Inferior parietal cortex (tissue), 1 donor: ENCODE results near the gene EFHD1.
"Not testable (repeated sequence)": the region's sequence is repeated elsewhere in the genome, so short reads cannot be mapped to it uniquely, and the experiment has no call there.

Experiments
- DNase-seq: peaks from one replicate; pipeline ENCODE4 v3.0.0-alpha.2; 2016; ENCODE audit errors: extremely low spot score

EFHD1 gene

GRCh38 chr2:232615339-232615738, 18.1 kb upstream of the EFHD1 start:
- DNase-seq: no peak

DNA sequence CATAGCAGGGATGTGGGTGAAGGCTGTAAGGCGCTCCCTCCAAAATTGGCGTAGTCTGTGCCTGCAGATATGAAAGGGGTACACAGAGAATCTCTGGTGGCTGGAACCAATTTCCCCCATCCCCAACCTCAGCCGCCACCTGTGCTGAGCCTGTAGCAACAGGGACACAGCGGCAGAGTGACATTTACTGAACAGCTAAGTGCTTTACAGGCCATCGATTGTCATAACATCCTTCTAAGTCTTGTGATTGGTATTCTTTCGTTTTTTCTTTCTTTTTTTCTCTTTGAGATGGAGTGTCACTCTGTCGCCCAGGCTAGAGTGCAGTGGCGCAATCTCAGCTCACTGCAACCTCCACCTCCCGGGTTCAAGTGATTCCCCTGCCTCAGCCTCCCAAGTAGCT, 12.2 kb upstream of the EFHD1 start:
- DNase-seq: no peak

DNA sequence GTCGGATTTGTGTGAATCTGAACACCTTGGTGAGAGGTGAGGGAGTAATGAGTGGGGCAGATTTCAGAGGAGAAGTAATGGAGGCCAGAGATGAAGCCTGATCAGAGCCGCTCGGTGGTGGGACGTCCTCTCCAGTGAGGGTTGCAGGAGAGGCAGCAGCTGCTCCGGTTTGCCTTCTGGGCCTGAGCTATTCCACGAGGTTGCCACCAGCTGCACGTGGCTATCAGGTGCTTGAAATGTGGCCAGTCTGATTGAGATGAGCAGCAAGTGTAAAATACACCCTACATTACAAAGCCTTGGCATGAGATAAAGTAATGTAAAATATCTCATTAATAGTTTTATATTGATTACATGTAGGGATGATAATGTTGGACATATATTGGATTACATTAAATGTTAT, 10.8 kb upstream of the EFHD1 start:
- DNase-seq: no peak

DNA sequence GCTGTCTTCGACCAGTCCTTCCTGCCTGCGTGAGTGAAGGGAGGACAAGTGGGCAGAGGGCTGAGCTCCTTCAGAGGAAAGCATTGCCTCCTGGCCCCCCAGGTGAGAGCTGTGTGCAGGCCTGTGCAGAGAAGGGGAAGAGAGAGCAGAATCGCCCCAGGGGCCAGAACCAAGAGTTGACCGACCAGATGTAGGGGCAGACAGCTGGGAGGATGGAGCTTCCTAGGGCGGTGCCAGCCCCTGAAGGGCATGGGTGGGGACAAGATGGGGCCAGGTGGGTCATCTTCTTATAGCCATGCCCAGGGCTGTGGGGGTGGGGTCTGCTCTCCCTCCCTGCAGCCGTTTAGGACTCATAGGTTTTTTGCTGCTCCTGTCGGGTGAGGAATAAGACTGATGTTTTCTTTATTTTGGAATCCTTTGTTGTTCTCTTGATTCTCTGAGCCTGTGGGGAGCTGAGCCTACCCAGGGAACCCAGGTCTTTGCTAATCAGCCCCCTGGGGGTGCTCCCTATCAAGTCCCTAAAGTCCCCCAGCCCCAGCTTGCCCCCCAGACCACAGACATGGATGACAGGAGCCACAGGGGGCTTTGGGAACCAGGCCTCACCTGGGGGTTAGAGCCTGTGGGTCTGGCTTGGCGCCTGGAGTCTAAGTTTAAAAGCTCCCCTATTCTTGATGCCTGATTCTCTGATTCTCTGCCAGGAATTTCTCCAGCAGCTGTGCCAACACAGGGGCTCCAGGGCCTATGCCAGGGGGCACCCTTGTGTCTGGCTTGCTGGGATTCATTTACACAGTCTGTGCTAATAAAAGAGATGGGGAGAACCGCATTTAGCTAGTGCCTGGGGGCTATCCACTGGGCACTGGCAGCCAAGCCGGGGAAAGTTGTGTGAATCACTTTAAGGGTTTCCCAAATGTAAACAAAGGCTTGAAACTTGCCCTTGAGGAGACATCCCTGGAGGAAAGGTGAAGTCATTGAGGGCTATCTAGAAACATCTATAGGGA, 9.3 kb upstream of the EFHD1 start:
- no peak for DNase-seq

- DNase-seq: peak; percentile 54
Measured at GRCh38 chr2:232626584-232626983, 6.8 kb upstream of the EFHD1 start.

- DNase-seq: peak; percentile 79
Measured at GRCh38 chr2:232628466-232629128, 4.8 kb upstream of the EFHD1 start.

DNA sequence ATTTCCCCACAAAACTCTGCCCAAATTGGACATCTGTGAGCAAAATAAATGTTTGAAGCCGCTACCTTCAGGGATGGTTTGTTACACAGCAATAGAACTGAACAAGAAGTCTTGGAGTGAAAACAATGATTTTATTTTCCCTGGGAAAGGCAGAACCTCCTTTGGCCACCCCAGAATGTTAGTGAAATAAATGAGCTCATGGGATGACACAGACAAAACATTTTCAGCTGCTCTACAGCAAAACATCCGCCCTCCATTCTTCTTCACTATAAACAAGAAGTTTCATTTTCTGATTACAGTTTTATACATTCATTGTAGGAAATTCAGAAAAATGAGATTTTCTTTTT, 4.3 kb upstream of the EFHD1 start:
- no peak for DNase-seq

DNA sequence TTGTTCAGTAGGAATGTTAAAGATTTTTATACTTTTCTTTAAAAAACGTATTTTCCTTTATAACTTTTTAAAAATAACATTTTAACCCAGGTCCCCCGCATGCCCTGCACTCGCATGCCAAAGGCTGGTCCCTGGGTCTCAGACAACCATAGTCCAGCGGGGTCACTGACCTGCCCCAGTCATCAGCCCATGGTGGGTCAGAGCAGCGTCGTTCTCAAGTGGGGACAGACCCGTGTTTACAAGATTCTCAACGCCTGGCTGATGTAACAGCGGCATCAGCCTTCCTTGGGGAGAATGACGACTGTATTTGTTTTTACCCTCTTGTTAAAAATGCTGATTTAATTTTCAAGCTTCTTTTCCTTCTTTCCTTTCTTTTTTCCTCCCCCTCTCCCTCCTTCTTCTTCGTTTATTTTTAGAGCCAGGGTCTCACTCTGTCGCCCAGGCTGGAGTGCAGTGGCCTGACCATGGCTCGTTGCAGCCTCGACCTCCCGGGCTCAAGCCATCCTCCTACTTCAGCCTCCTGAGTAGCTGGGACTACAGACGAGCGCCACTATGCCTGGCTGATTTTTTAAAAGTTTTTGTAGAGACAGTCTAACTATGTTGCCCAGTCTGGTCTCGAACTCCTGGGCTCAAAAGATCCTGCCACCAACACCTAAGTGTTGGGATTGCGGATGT, 1.0 kb upstream of the EFHD1 start:
- DNase-seq: no peak

GRCh38 chr2:232632904-232633412, 446 bp upstream of the EFHD1 start:
- peak; percentile 75 for DNase-seq

DNA sequence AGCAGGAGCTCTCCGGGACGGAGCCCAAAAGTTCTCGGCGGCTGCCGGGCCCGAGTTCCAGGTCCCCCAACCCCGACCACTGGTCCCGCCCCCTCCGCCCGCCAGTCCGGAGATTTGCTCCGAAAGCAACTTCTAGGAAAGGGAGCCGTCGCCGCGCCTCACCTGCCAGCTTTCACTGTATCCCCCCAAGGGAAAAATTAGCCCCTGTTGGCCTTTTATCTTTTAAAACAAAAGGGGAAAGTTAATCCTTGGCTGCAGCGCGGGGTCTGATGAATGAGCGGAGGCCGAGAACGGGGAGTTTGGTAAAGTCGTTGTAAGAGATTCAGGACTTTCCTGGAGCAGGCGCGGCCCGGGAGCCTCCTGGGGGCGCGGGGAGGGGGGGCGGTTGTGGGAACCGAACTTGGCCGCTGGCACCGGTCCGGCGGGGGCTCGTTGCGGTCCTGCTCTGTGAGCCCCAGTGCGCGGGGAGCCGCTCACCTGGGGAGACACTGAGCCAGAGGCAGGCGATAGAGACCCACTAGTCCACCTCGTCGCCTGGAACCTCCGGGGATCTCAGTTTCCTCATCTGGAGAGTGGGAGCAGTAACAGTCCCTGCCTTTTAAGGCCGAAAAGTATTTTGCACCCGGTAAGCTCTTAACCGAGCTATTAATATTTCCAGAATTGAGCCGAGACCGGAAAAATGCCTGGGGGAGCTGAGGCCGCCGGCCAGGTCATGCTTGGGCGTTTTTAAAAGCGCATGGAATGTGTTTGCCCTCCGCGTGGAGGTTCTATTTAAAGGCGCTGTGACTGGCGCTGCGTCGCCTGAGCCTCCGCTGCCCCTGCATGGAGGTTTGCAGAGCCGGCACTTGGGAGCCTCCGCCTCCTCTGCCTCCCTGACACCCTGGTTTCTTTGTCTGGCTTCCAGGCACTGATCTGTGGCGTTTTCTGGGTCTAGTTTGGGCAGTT, 1.1 kb downstream of the EFHD1 start:
- DNase-seq: peak; percentile 19

DNA sequence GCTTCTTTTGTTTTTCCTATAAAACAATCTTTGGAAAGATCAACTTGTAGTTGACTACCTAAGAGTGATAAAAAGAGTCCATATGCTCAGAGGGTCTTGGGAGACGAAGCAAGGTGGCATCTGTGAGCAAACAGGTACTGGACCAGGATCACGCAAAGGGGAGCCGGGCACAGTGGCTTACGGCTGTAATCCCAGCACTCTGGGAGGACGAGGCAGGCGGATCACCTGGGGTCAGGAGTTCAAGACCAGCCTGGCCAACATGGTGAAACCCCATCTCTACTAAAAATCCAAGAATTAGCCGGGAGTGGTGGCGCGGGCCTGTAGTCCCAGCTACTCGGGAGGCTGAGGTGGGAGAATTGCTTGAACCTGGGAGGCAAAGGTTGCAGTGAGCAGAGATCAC, 2.0 kb downstream of the EFHD1 start:
- DNase-seq: not testable (repeated sequence)

GRCh38 chr2:232635820-232636219, 2.4 kb downstream of the EFHD1 start:
- DNase-seq: no peak

GRCh38 chr2:232636788-232637420, 3.5 kb downstream of the EFHD1 start:
- no peak for DNase-seq

- peak; percentile 20 for DNase-seq
Measured at GRCh38 chr2:232637866-232638583, 4.6 kb downstream of the EFHD1 start.

GRCh38 chr2:232641153-232641848, 7.9 kb downstream of the EFHD1 start:
- no peak for DNase-seq

GRCh38 chr2:232643147-232643425, 9.7 kb downstream of the EFHD1 start:
- DNase-seq: no peak

- DNase-seq: no peak
Measured at GRCh38 chr2:232643813-232644347, 10.5 kb downstream of the EFHD1 start.

DNA sequence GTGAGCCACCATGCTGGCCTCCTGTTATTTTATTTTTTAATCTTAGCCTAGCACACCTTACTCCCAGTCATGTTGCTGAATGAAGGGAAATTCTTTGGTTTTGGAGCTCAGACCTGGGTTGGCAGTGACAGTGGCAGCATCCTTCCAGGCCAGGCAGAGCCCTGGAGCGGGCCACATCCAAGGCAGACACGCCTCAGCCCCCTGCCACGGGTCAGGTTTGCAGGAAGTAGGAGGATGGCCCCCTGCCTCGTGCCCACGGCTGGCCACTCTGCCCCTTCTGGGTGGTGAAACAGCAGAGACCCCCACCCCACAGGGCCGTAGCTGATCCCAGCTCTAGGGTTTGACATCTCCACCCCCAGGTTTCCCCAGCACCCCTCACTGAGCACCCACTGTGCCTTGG, 11.7 kb downstream of the EFHD1 start:
- DNase-seq: no peak

DNA sequence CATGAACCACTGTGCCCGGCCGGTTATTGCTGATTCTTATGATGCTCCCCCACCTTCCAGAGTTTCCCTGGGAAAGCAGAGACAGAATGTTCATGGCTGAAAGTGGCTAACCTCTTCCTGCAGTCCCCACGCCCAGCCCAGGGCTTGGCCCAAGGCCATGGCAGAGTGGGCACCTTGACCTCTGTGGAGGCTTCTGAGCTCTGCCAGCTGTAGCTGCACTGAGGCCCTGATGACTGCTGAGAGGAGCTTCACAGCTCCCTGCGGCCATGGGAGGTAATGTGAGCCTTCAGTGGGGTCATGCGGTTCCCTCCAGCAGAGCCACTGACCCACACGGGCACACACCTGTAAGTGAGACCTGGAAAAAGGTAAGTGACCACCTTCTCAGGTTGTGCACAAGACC, 13.3 kb downstream of the EFHD1 start:
- no peak for DNase-seq
